Measurements from ENCODE around the gene KCNIP1.

Gene KCNIP1

GRCh38 chr5:170633235-170634081 is 129.6 kb downstream of the KCNIP1 start (continued):
- TF ChIP-seq ZNF404 (tag by site-specific recombination; IDR thresholded peaks at IDR 0.05) (no peak), ELK4 (IDR thresholded peaks at IDR 0.05; ENCODE audit: borderline replicate concordance, low read depth, low read length) (no peak), MEIS1 (CRISPR knock-in tag; IDR thresholded peaks at IDR 0.05; ENCODE audit: borderline replicate concordance) (no peak), ZNF555 (tag by site-specific recombination; conservative IDR thresholded peaks at IDR 0.05) (no peak), SP7 (tag by site-specific recombination; IDR thresholded peaks at IDR 0.05) (peak; percentile 16; the same call in 1 of the 2 replicates), ZNF266 (tag by site-specific recombination; IDR thresholded peaks at IDR 0.05; ENCODE audit: low read depth) (no peak), ZNF529 (tag by site-specific recombination; IDR thresholded peaks at IDR 0.05; ENCODE audit: insufficient replicate concordance) (no peak), KLF1 (tag by site-specific recombination; IDR thresholded peaks at IDR 0.05) (no peak), ZNF366 (tag by site-specific recombination; conservative IDR thresholded peaks at IDR 0.05) (peak; percentile 93), OVOL3 (tag by site-specific recombination; IDR thresholded peaks at IDR 0.05) (no peak), HIC1 (tag by site-specific recombination; IDR thresholded peaks at IDR 0.05) (no peak), ZFP3 (tag by site-specific recombination; IDR thresholded peaks at IDR 0.05; ENCODE audit: low read depth) (no peak), ZBTB8A (tag by site-specific recombination; IDR thresholded peaks at IDR 0.05) (no peak), ZEB2 (tag by site-specific recombination; IDR thresholded peaks at IDR 0.05) (0 out of 2 replicates have a peak, but pooled peaks have one; percentile 15), ZIC2 (tag by site-specific recombination; IDR thresholded peaks at IDR 0.05) (no peak), WT1 (tag by site-specific recombination; IDR thresholded peaks at IDR 0.05) (0 out of 2 replicates have a peak, but pooled peaks have one; percentile 28), ZNF416 (tag by site-specific recombination; IDR thresholded peaks at IDR 0.05) (no peak), ZBTB20 (tag by site-specific recombination; IDR thresholded peaks at IDR 0.05) (no peak; the same call in 1 of the 2 replicates), AEBP2 (tag by site-specific recombination; IDR thresholded peaks at IDR 0.05; ENCODE audit: borderline replicate concordance) (no peak), ZNF561 (tag by site-specific recombination; IDR thresholded peaks at IDR 0.05; ENCODE audit: borderline replicate concordance) (0 out of 2 replicates have a peak, but pooled peaks have one; percentile 44), ZNF596 (tag by site-specific recombination; IDR thresholded peaks at IDR 0.05) (no peak), GFI1B (tag by site-specific recombination; IDR thresholded peaks at IDR 0.05) (no peak), ZNF426 (tag by site-specific recombination; IDR thresholded peaks at IDR 0.05) (no peak), PRDM10 (tag by site-specific recombination; IDR thresholded peaks at IDR 0.05) (peak; percentile 5), ZNF398 (tag by site-specific recombination; IDR thresholded peaks at IDR 0.05) (peak; percentile 60), ZNF544 (tag by site-specific recombination; IDR thresholded peaks at IDR 0.05) (no peak), ZNF488 (tag by site-specific recombination; IDR thresholded peaks at IDR 0.05) (no peak), ZBTB7A (tag by site-specific recombination; IDR thresholded peaks at IDR 0.05; ENCODE audit: low read depth) (0 out of 2 replicates have a peak, but pooled peaks have one; percentile 70)

Measured in HEK293 (cell line).